Neural progenitor cell (in vitro differentiated cells): ENCODE data around the gene FMO3. TPM values are rescaled to one million over a fixed set of nuclear protein-coding genes. Genes with fewer than 3 reads are reported as not detected.

Experiments used
- DNase-seq: peaks from one replicate; pipeline ENCODE4 v3.0.0-alpha.2; 2016; ENCODE audit warnings: low spot score
- H2AFZ ChIP-seq: fragments of 200-600 bp; sonication (generic); replicated peaks from 2 replicates; pipeline ENCODE4 v1.6.1; 2016; ENCODE audit warnings: antibody characterized with exemption
- H3F3A ChIP-seq: fragments of 200-600 bp; sonication (generic); 2 replicates; pipeline ENCODE4 v1.6.1; 2016; ENCODE audit warnings: antibody characterized with exemption, low read depth
- H3K27ac ChIP-seq: fragments of 200-600 bp; sonication (generic); 2 replicates; pipeline ENCODE4 v1.5.1; 2016; ENCODE audit warnings: mild to moderate bottlenecking
- H3K27me3 ChIP-seq: fragments of 200-600 bp; sonication (generic); 2 replicates; pipeline ENCODE4 v1.6.1; 2016; ENCODE audit warnings: mild to moderate bottlenecking, moderate library complexity
- H3K36me3 ChIP-seq: fragments of 200-600 bp; sonication (generic); 2 replicates; pipeline ENCODE4 v1.5.1; 2016
- H3K4me1 ChIP-seq: fragments of 200-600 bp; sonication (generic); 2 replicates; pipeline ENCODE4 v1.6.1; 2016; ENCODE audit warnings: mixed run types
- H3K4me2 ChIP-seq: fragments of 200-600 bp; sonication (generic); 2 replicates; pipeline ENCODE4 v1.6.1; 2016
- H3K4me3 ChIP-seq: fragments of 200-600 bp; sonication (generic); 2 replicates; pipeline ENCODE4 v1.5.1; 2016
- H3K79me2 ChIP-seq: fragments of 200-600 bp; sonication (generic); 2 replicates; pipeline ENCODE4 v1.6.1; 2016; ENCODE audit warnings: low read depth
- H3K9ac ChIP-seq: fragments of 200-600 bp; sonication (generic); 2 replicates; pipeline ENCODE4 v1.6.1; 2016
- H3K9me3 ChIP-seq: fragments of 200-600 bp; sonication (generic); 2 replicates; pipeline ENCODE4 v1.5.1; 2016; ENCODE audit warnings: low read depth
- H4K20me1 ChIP-seq: fragments of 200-600 bp; sonication (generic); 2 replicates; pipeline ENCODE4 v1.6.1; 2016; ENCODE audit warnings: low read depth
- H3K27ac Mint-ChIP-seq: 3 replicates; pipeline ENCODE4 v1.8.0; 2021; ENCODE audit warnings: mixed read lengths
- H3K27me3 Mint-ChIP-seq: 2 replicates; pipeline ENCODE4 v1.8.0; 2022; ENCODE audit warnings: low read depth, mild to moderate bottlenecking, inconsistent platforms, moderate library complexity, mixed read lengths; ENCODE audit not compliant: insufficient read depth
- H3K36me3 Mint-ChIP-seq: 3 replicates; pipeline ENCODE4 v1.8.0; 2021; ENCODE audit warnings: mixed read lengths
- H3K4me1 Mint-ChIP-seq: 3 replicates; pipeline ENCODE4 v1.8.0; 2021; ENCODE audit warnings: mixed read lengths
- H3K4me3 Mint-ChIP-seq: 3 replicates; pipeline ENCODE4 v1.8.0; 2021; ENCODE audit warnings: mild to moderate bottlenecking, moderate library complexity, mixed read lengths
- H3K9me3 Mint-ChIP-seq: 3 replicates; pipeline ENCODE4 v1.8.0; 2020; ENCODE audit warnings: mixed read lengths
- CTCF ChIP-seq: fragments of 200-600 bp; sonication (generic); IDR thresholded peaks from 2 replicates; pipeline ENCODE4 v1.5.1; 2017; ENCODE audit warnings: antibody characterized with exemption, mild to moderate bottlenecking
- EZH2 ChIP-seq: fragments of 200-600 bp; sonication (generic); IDR thresholded peaks from 2 replicates; pipeline ENCODE4 v1.6.1; 2017; ENCODE audit warnings: antibody characterized with exemption, mild to moderate bottlenecking, moderate library complexity
- EZH2phosphoT487 ChIP-seq: fragments of 200-600 bp; sonication (generic); IDR thresholded peaks from 2 replicates; pipeline ENCODE4 v1.6.1; 2017; ENCODE audit warnings: antibody characterized with exemption
- total RNA-seq: library from RNA; depleted of rRNA; stranded (reverse); fragments of >200 nt; gene quantifications from 2 replicates; pipeline ENCODE4 v1.2.3, GENCODE V29; 2015; ENCODE audit warnings: low replicate concordance

Gene FMO3
- total RNA-seq, 1 donor from 2014 or later = not detected

GRCh38 chr1:171087896-171088295, 2.8 kb upstream of the FMO3 start:
- no peak overlapping the region for H2AFZ ChIP-seq
- Mint-ChIP-seq H3K36me3 (no peaks in the 10 kb centered on the region), H3K4me1 (no peaks in the 10 kb centered on the region), H3K9me3 (no peaks in the 10 kb centered on the region), H3K27ac (no peak overlapping the region), H3K27me3 (peaks cover 2% of the 10 kb centered on the region), H3K4me3 (no peak overlapping the region)
- no peaks in the 10 kb centered on the region for H3K9me3 ChIP-seq
- H3K36me3 ChIP-seq = no peaks in the 10 kb centered on the region
- H3K27ac ChIP-seq = no peak overlapping the region
- H3K4me1 ChIP-seq = no peaks in the 10 kb centered on the region
- H3K4me2 ChIP-seq = no peak overlapping the region
- DNase-seq = no peak
- H3K79me2 ChIP-seq = no peaks in the 10 kb centered on the region
- H3F3A ChIP-seq = no peaks in the 10 kb centered on the region
- no peaks in the 10 kb centered on the region for H4K20me1 ChIP-seq
- no peaks in the 10 kb centered on the region for H3K27me3 ChIP-seq
- no peak overlapping the region for H3K4me3 ChIP-seq
- TF ChIP-seq EZH2phosphoT487 (no peak), CTCF (no peak), EZH2 (no peak)
- no peak overlapping the region for H3K9ac ChIP-seq

- Mint-ChIP-seq H3K9me3 (no peaks in the 10 kb centered on the region), H3K4me3 (no peak overlapping the region), H3K27me3 (no peaks in the 10 kb centered on the region), H3K27ac (no peak overlapping the region), H3K36me3 (no peaks in the 10 kb centered on the region), H3K4me1 (peaks cover 3% of the 10 kb centered on the region)
- Histone ChIP-seq H3K9me3 (no peaks in the 10 kb centered on the region), H3K4me1 (no peaks in the 10 kb centered on the region), H3K27me3 (no peaks in the 10 kb centered on the region), H3K4me2 (no peak overlapping the region), H4K20me1 (no peaks in the 10 kb centered on the region), H3K27ac (no peak overlapping the region), H3K4me3 (no peak overlapping the region), H3K9ac (no peak overlapping the region), H2AFZ (no peak overlapping the region), H3F3A (no peaks in the 10 kb centered on the region), H3K79me2 (no peaks in the 10 kb centered on the region), H3K36me3 (no peaks in the 10 kb centered on the region)
- DNase-seq = no peak
- TF ChIP-seq EZH2 = no peak
- no peak for TF ChIP-seq EZH2phosphoT487
- TF ChIP-seq CTCF = no peak
Observed at GRCh38 chr1:171103862-171104261, 13.2 kb downstream of the FMO3 start.

- H3K36me3 Mint-ChIP-seq = no peaks in the 10 kb centered on the region
- no peak for DNase-seq
- H3K9me3 Mint-ChIP-seq = no peaks in the 10 kb centered on the region
- no peaks in the 10 kb centered on the region for H3K27me3 ChIP-seq
- H3K27me3 Mint-ChIP-seq = no peaks in the 10 kb centered on the region
- H3K27ac ChIP-seq = no peak overlapping the region
- H3K4me3 ChIP-seq = no peak overlapping the region
- H3K9me3 ChIP-seq = no peaks in the 10 kb centered on the region
- no peaks in the 10 kb centered on the region for H3K79me2 ChIP-seq
- TF ChIP-seq EZH2 = no peak
- no peak for TF ChIP-seq EZH2phosphoT487
- TF ChIP-seq CTCF = no peak
- no peaks in the 10 kb centered on the region for H3K36me3 ChIP-seq
- H3F3A ChIP-seq = no peaks in the 10 kb centered on the region
- no peak overlapping the region for H3K4me3 Mint-ChIP-seq
- H3K4me1 Mint-ChIP-seq = no peaks in the 10 kb centered on the region
- H3K4me2 ChIP-seq = no peak overlapping the region
- H3K27ac Mint-ChIP-seq = no peak overlapping the region
- no peak overlapping the region for H3K9ac ChIP-seq
- H2AFZ ChIP-seq = no peak overlapping the region
- H4K20me1 ChIP-seq = no peaks in the 10 kb centered on the region
- H3K4me1 ChIP-seq = no peaks in the 10 kb centered on the region
Observed at GRCh38 chr1:171107262-171107940, 16.7 kb downstream of the FMO3 start.
